ENCODE measurements around the gene SCYL1. TPM values are rescaled to one million over a fixed set of nuclear protein-coding genes. Genes with fewer than 3 reads are reported as not detected.

The SCYL1 gene
- total and polyA plus RNA-seq, 2 of the 4 experiments (the other 2 are of a cell fraction) = 96.4 to 150 TPM

DNA sequence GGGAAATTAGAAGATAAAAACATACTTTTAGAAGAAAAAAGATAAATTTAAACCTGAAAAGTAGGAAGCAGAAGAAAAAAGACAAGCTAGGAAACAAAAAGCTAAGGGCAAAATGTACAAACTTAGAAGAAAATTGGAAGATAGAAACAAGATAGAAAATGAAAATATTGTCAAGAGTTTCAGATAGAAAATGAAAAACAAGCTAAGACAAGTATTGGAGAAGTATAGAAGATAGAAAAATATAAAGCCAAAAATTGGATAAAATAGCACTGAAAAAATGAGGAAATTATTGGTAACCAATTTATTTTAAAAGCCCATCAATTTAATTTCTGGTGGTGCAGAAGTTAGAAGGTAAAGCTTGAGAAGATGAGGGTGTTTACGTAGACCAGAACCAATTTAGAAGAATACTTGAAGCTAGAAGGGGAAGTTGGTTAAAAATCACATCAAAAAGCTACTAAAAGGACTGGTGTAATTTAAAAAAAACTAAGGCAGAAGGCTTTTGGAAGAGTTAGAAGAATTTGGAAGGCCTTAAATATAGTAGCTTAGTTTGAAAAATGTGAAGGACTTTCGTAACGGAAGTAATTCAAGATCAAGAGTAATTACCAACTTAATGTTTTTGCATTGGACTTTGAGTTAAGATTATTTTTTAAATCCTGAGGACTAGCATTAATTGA is 25.0 kb upstream of the SCYL1 start:
- Histone ChIP-seq H3K27me3 (ENCODE audit: control insufficient read depth, insufficient read depth, low read length) (no peaks in the 10 kb centered on the region), H2AFZ (replicated peaks; ENCODE audit: low read length, poor library complexity) (no peak overlapping the region), H2AK5ac (ENCODE audit: low read depth, low read length) (no peak overlapping the region), H3K79me1 (ENCODE audit: low read depth in 1 of 2, low read length in 2 of 2) (peaks cover 0 to 14% of the 10 kb centered on the region in 2 experiments; a peak in 3 of 4 replicates), H3K14ac (replicated peaks; ENCODE audit: low read depth, low read length) (peak overlapping the region; percentile 98), H2BK5ac (ENCODE audit: low read depth, low read length, poor library complexity, severe bottlenecking) (peak overlapping the region; percentile 96), H4K5ac (ENCODE audit: low read depth, low read length) (no peak overlapping the region), H3K18ac (ENCODE audit: low read depth, low read length) (peak overlapping the region; percentile 44), H2BK15ac (ENCODE audit: low read depth, low read length) (no peak overlapping the region), H4K8ac (ENCODE audit: low read depth in 2 of 2, low read length in 2 of 2) (peak overlapping the region; percentile 11 to 69; a peak in 2 of 4 replicates), H2BK120ac (ENCODE audit: low read depth, low read length) (no peak overlapping the region), H3K9me3 (ENCODE audit: control insufficient read depth, insufficient read depth, low read length) (no peaks in the 10 kb centered on the region), H3K36me3 (ENCODE audit: control insufficient read depth, insufficient read depth, low read length) (peaks cover 30% of the 10 kb centered on the region), H4K91ac (ENCODE audit: insufficient read depth, low read depth, low read length) (peak overlapping the region; percentile 21; the same call in 1 of the 2 replicates), H3K4me2 (ENCODE audit: low read depth, low read length) (peak overlapping the region; percentile 13; the same call in 1 of the 2 replicates), H3K4me1 (ENCODE audit: control insufficient read depth, insufficient read depth, low read length) (peaks cover 5% of the 10 kb centered on the region), H2AK9ac (replicated peaks; ENCODE audit: low read depth, low read length, poor library complexity) (no peak overlapping the region), H3K23ac (ENCODE audit: low read depth, low read length) (peak overlapping the region; percentile 98), H3K4me3 (ENCODE audit: insufficient read depth, low read depth, low read length) (peak overlapping the region; percentile 72), H2BK20ac (ENCODE audit: low read depth, low read length) (no peak overlapping the region), H4K20me1 (ENCODE audit: insufficient read depth, low read length) (peaks cover 54% of the 10 kb centered on the region), H3K9ac (ENCODE audit: low read depth, low read length) (peak overlapping the region; percentile 97), H3K27ac (ENCODE audit: insufficient read depth, low read length) (peak overlapping the region; percentile 75), H3K56ac (ENCODE audit: extremely low read depth, insufficient read depth, low read length) (peak overlapping the region; percentile 97), H3K9me1 (ENCODE audit: insufficient read depth, low read length) (no peaks in the 10 kb centered on the region), H3K4ac (ENCODE audit: low read depth, low read length) (peak overlapping the region; percentile 78; the same call in 1 of the 2 replicates)
- no peak for ATAC-seq (ENCODE audit: low read depth)
- ChIA-PET POLR2A (ENCODE audit: unreplicated experiment) (interaction anchor here (0.5 to 14.2 kb wide), 37 partner anchors 8 to 1339 kb away, joined by 3 to 494 read pairs (median 5); partner anchors contain the start of genes DPF2, FAM89B, FRMD8 and NEAT1), CTCF (interaction anchor here (1.4 to 2.6 kb wide), 3 partner anchors 11 to 28 kb away, joined by 3 to 12 read pairs (median 5); no protein-coding TSS in a partner anchor)
- WGBS, 2 experiments (ENCODE audit: extremely low coverage in 2 of 2, insufficient read length in 1 of 2) = no CpG with 5 or more reads among the region's 3 CpGs
- TF ChIP-seq, protein P1, sequence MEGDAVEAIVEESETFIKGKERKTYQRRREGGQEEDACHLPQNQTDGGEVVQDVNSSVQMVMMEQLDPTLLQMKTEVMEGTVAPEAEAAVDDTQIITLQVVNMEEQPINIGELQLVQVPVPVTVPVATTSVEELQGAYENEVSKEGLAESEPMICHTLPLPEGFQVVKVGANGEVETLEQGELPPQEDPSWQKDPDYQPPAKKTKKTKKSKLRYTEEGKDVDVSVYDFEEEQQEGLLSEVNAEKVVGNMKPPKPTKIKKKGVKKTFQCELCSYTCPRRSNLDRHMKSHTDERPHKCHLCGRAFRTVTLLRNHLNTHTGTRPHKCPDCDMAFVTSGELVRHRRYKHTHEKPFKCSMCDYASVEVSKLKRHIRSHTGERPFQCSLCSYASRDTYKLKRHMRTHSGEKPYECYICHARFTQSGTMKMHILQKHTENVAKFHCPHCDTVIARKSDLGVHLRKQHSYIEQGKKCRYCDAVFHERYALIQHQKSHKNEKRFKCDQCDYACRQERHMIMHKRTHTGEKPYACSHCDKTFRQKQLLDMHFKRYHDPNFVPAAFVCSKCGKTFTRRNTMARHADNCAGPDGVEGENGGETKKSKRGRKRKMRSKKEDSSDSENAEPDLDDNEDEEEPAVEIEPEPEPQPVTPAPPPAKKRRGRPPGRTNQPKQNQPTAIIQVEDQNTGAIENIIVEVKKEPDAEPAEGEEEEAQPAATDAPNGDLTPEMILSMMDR (conservative IDR thresholded peaks at IDR 0.05; ENCODE audit: low read depth, low read length) = no peak
- TF ChIP-seq RAD21 (IDR thresholded peaks at IDR 0.05; ENCODE audit: low read length) = no peak
- TF ChIP-seq NFE2L2 (IDR thresholded peaks at IDR 0.05; ENCODE audit: low read depth, low read length) = no peak
- TF ChIP-seq MAZ (IDR thresholded peaks at IDR 0.05; ENCODE audit: borderline replicate concordance, low read depth, low read length) = no peak
- no peak for TF ChIP-seq RCOR1 (IDR thresholded peaks at IDR 0.05; ENCODE audit: insufficient replicate concordance, low read length)
- no peak for TF ChIP-seq CHD1 (IDR thresholded peaks at IDR 0.05; ENCODE audit: low read depth, low read length)
- no peak for TF ChIP-seq MXI1 (IDR thresholded peaks at IDR 0.05; ENCODE audit: borderline replicate concordance, low read depth, low read length)
- TF ChIP-seq, protein P2, sequence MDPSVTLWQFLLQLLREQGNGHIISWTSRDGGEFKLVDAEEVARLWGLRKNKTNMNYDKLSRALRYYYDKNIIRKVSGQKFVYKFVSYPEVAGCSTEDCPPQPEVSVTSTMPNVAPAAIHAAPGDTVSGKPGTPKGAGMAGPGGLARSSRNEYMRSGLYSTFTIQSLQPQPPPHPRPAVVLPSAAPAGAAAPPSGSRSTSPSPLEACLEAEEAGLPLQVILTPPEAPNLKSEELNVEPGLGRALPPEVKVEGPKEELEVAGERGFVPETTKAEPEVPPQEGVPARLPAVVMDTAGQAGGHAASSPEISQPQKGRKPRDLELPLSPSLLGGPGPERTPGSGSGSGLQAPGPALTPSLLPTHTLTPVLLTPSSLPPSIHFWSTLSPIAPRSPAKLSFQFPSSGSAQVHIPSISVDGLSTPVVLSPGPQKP (IDR thresholded peaks at IDR 0.05; ENCODE audit: borderline replicate concordance, low read depth, low read length) = no peak
- no peak for TF ChIP-seq BHLHE40 (IDR thresholded peaks at IDR 0.05; ENCODE audit: low read depth, low read length)
- TF ChIP-seq SMC3 (IDR thresholded peaks at IDR 0.05; ENCODE audit: low read depth, low read length) = no peak
- no peak for TF ChIP-seq FOS (IDR thresholded peaks at IDR 0.05; ENCODE audit: low read depth, low read length)
- TF ChIP-seq RFX5 (IDR thresholded peaks at IDR 0.05; ENCODE audit: low read depth, low read length) = no peak
- TF ChIP-seq, protein P3, sequence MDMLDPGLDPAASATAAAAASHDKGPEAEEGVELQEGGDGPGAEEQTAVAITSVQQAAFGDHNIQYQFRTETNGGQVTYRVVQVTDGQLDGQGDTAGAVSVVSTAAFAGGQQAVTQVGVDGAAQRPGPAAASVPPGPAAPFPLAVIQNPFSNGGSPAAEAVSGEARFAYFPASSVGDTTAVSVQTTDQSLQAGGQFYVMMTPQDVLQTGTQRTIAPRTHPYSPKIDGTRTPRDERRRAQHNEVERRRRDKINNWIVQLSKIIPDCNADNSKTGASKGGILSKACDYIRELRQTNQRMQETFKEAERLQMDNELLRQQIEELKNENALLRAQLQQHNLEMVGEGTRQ (IDR thresholded peaks at IDR 0.05; ENCODE audit: low read depth, low read length) = no peak
- no peak for DNase-seq
- dilution Hi-C loops (cut with HindIII; ENCODE audit: low sequenced_read_pairs, unreplicated experiment) (no loop called here), in situ Hi-C loops (cut with MboI; ENCODE audit: low sequenced_read_pairs) (no loop called here), intact Hi-C loops (cut with micrococcal nuclease) (loop anchor here (2.0 kb wide), 2 partner anchors 51 to 79 kb away; no protein-coding TSS in a partner anchor)
- BruUV-seq (replicated peaks) = TSS peak; percentile 37

Measured in IMR-90 (cell line).